ENCODE results near the gene SIX5.

DNA sequence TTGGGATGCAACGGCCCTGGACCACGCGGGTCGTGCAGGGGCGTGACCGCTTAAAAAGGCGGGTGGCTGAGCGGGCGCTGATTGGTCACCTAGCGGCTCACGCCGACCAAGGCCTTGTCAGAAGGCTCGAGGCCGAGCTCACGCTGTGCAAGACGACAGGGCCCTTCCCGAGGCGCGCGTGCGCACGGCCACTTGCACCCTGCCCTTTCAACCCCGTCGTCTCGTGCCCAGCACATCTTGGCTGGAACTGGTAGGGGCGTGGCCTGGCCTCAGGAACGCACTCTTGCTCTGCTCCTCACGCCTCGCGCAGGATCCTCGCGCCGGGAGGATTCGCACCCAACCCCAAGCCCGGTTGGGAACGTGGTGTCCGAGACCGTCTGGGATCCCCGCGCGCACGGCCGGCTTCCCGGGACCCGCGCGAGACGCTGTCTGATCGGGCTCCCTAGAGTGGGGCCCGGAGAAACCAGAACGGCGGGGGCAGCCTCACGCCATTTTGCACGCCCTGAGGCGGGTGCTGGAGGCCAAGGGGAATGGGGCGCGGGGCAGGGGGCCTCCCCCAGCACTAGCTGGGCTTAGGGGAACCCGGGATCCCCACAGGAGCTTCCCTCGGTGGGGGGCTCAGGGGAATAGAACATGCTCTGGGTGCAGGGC lies 35.8 kb downstream of the SIX5 start, which contains the start of gene MEIOSIN:
- TF ChIP-seq, protein P1, sequence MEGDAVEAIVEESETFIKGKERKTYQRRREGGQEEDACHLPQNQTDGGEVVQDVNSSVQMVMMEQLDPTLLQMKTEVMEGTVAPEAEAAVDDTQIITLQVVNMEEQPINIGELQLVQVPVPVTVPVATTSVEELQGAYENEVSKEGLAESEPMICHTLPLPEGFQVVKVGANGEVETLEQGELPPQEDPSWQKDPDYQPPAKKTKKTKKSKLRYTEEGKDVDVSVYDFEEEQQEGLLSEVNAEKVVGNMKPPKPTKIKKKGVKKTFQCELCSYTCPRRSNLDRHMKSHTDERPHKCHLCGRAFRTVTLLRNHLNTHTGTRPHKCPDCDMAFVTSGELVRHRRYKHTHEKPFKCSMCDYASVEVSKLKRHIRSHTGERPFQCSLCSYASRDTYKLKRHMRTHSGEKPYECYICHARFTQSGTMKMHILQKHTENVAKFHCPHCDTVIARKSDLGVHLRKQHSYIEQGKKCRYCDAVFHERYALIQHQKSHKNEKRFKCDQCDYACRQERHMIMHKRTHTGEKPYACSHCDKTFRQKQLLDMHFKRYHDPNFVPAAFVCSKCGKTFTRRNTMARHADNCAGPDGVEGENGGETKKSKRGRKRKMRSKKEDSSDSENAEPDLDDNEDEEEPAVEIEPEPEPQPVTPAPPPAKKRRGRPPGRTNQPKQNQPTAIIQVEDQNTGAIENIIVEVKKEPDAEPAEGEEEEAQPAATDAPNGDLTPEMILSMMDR (IDR thresholded peaks at IDR 0.05) = no peak
- TF ChIP-seq POLR2A (IDR thresholded peaks at IDR 0.05) = no peak

Data from suprapubic skin (tissue), 3 donors.